ENCODE results near the gene ROBO1.

ROBO1 gene

GRCh38 chr3:79406175-79406574, 361.6 kb downstream of the ROBO1 start:
- H3K36me3 Mint-ChIP-seq (ENCODE audit: low read depth): no peaks in the 10 kb centered on the region
- no peak for TF ChIP-seq CTCF (IDR thresholded peaks at IDR 0.05)
- H3K27ac Mint-ChIP-seq: no peak overlapping the region
- no peaks in the 10 kb centered on the region for H3K4me1 Mint-ChIP-seq
- DNase-seq: no peak
- no peaks in the 10 kb centered on the region for H3K9me3 Mint-ChIP-seq
- H3K27me3 Mint-ChIP-seq (ENCODE audit: low read depth, poor library complexity): peaks cover 5% of the 10 kb centered on the region
- H3K4me3 Mint-ChIP-seq: no peak overlapping the region

DNA sequence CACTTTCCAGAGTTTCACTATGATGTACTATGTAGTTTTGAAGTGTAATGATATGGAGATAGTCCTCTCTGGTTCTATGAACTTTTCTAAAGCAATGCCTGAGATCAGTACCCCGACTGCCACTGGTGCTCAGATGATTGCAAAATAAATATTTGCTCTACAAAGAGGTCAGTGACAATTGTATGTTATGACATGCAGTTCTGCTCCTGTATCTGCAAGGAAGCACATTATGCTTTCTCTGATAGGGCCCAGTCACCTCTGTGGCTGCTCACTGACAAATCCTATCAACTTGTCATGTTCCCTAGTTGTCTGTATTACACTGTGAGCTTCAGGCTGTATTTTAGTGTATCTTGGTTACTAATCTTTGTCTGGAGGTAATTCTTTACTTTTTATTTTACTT, 362.6 kb downstream of the ROBO1 start:
- no peak for TF ChIP-seq CTCF (IDR thresholded peaks at IDR 0.05)
- H3K27ac Mint-ChIP-seq: no peak overlapping the region
- H3K4me3 Mint-ChIP-seq: no peak overlapping the region
- no peaks in the 10 kb centered on the region for H3K36me3 Mint-ChIP-seq (ENCODE audit: low read depth)
- no peak for DNase-seq
- H3K4me1 Mint-ChIP-seq: no peaks in the 10 kb centered on the region
- H3K27me3 Mint-ChIP-seq (ENCODE audit: low read depth, poor library complexity): no peaks in the 10 kb centered on the region
- H3K9me3 Mint-ChIP-seq: no peaks in the 10 kb centered on the region

GRCh38 chr3:79396595-79396994, 371.2 kb downstream of the ROBO1 start:
- no peak overlapping the region for H3K4me3 Mint-ChIP-seq
- no peak for DNase-seq
- no peaks in the 10 kb centered on the region for H3K36me3 Mint-ChIP-seq (ENCODE audit: low read depth)
- no peaks in the 10 kb centered on the region for H3K4me1 Mint-ChIP-seq
- TF ChIP-seq CTCF (IDR thresholded peaks at IDR 0.05): no peak
- H3K27ac Mint-ChIP-seq: no peak overlapping the region
- H3K9me3 Mint-ChIP-seq: no peaks in the 10 kb centered on the region
- H3K27me3 Mint-ChIP-seq (ENCODE audit: low read depth, poor library complexity): no peaks in the 10 kb centered on the region

GRCh38 chr3:79392479-79392878, 375.3 kb downstream of the ROBO1 start:
- no peaks in the 10 kb centered on the region for H3K27me3 Mint-ChIP-seq (ENCODE audit: low read depth, poor library complexity)
- no peaks in the 10 kb centered on the region for H3K4me1 Mint-ChIP-seq
- no peaks in the 10 kb centered on the region for H3K9me3 Mint-ChIP-seq
- no peak for TF ChIP-seq CTCF (IDR thresholded peaks at IDR 0.05)
- no peaks in the 10 kb centered on the region for H3K36me3 Mint-ChIP-seq (ENCODE audit: low read depth)
- H3K4me3 Mint-ChIP-seq: no peak overlapping the region
- no peak overlapping the region for H3K27ac Mint-ChIP-seq
- DNase-seq: no peak

DNA sequence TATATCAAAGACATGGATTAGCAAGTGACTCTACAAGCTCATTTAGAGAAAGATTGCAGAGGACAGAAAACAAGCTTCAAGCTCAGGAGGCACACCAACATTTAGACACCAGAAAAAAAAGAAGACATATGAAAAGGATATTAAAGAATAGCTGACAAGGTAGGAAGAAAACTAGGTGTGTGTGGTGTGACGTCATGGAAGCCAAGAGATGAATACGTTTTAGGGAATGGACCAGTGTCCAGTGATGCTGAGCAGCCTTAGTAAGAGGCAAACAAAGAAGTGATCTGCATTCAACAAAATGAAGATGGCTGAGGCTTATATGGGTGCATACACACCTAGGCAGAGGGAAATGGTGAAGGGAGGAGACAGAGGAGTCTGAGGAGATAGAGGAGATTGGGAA, 377.4 kb downstream of the ROBO1 start:
- no peaks in the 10 kb centered on the region for H3K4me1 Mint-ChIP-seq
- no peaks in the 10 kb centered on the region for H3K36me3 Mint-ChIP-seq (ENCODE audit: low read depth)
- no peaks in the 10 kb centered on the region for H3K9me3 Mint-ChIP-seq
- no peak overlapping the region for H3K27ac Mint-ChIP-seq
- DNase-seq: no peak
- no peak for TF ChIP-seq CTCF (IDR thresholded peaks at IDR 0.05)
- no peak overlapping the region for H3K4me3 Mint-ChIP-seq
- H3K27me3 Mint-ChIP-seq (ENCODE audit: low read depth, poor library complexity): no peaks in the 10 kb centered on the region

DNA sequence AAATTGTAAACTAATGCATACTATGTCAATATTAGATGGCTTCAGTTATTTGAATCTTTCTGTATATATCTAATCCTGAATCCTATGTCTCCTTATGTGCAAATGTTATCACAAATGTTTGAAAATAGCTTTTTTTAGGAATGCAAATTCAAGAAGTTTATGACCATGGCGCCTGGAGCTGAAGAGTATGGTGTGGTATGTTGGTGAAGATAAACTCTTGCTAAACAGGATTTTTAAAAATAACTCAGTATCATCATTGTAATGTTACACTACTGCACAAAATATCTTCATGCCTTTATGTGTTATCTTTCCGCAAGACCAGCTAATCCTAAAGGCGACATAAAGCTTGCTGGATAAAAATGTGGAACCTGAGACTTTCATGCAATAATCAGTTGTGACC, 382.6 kb downstream of the ROBO1 start:
- Mint-ChIP-seq H3K9me3 (no peaks in the 10 kb centered on the region), H3K27ac (no peak overlapping the region), H3K4me3 (no peak overlapping the region), H3K27me3 (ENCODE audit: low read depth, poor library complexity) (no peaks in the 10 kb centered on the region), H3K4me1 (no peaks in the 10 kb centered on the region), H3K36me3 (ENCODE audit: low read depth) (no peaks in the 10 kb centered on the region)
- no peak for DNase-seq
- no peak for TF ChIP-seq CTCF (IDR thresholded peaks at IDR 0.05)
